Chondrocyte (in vitro differentiated cells): ENCODE measurements around the gene MED7. TPM values are rescaled to one million over a fixed set of nuclear protein-coding genes. Genes with fewer than 3 reads are reported as not detected.

Experiments
- DNase-seq: peaks from one replicate; pipeline ENCODE4 v3.0.0; 2021; ENCODE audit warnings: mixed read lengths, low spot score
- H3K27ac Mint-ChIP-seq: one replicate; pipeline ENCODE4 v1.8.0; 2021; ENCODE audit warnings: mild to moderate bottlenecking, moderate library complexity, mixed read lengths; ENCODE audit not compliant: unreplicated experiment
- H3K27me3 Mint-ChIP-seq: 2 replicates; pipeline ENCODE4 v1.8.0; 2021; ENCODE audit warnings: low read depth, mixed read lengths
- H3K36me3 Mint-ChIP-seq: 2 replicates; pipeline ENCODE4 v1.8.0; 2021; ENCODE audit warnings: low read depth, mixed read lengths
- H3K4me1 Mint-ChIP-seq: 2 replicates; pipeline ENCODE4 v1.8.0; 2021; ENCODE audit warnings: low read depth, mild to moderate bottlenecking, mixed read lengths
- H3K4me3 Mint-ChIP-seq: one replicate; pipeline ENCODE4 v1.8.0; 2021; ENCODE audit warnings: mild to moderate bottlenecking, moderate library complexity, mixed read lengths; ENCODE audit not compliant: unreplicated experiment
- H3K9me3 Mint-ChIP-seq: 2 replicates; pipeline ENCODE4 v1.8.0; 2021; ENCODE audit warnings: low read depth, mixed read lengths
- total RNA-seq: library from RNA; stranded (reverse); gene quantifications from 3 replicates; pipeline ENCODE4 v1.2.1, GENCODE V29; 2021
- TF ChIP-seq, protein P1 (sequence below): fragments of 200-600 bp; sonication (generic); IDR thresholded peaks from 2 replicates; pipeline ENCODE4 v1.5.0; 2021; ENCODE audit warnings: antibody characterized with exemption, mild to moderate bottlenecking, moderate library complexity

Gene MED7
- total RNA-seq, 1 donor from 2014 or later, result 10.4 TPM

DNA sequence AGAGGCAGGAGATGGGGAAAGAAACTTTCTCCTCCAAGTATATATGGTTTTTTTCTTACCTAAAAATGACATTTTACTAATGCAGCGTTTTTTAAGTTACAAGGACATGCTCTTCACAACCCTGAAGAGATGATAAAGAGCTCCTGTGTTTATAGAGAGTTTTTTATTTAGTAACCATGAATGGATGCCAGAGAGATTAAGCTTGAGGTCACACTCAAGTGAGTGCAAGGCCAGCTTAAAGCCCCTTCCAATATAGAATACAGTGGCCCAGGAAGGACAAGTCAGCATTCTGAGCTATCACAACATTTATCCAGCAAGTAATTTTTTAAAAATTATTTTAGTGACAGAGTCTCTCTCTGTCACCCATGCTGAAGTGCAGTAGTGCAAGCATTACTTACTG lies 27.2 kb downstream of the MED7 start:
- no peaks in the 10 kb centered on the region for H3K9me3 Mint-ChIP-seq
- no peaks in the 10 kb centered on the region for H3K4me1 Mint-ChIP-seq
- H3K27ac Mint-ChIP-seq, result no peak overlapping the region
- H3K36me3 Mint-ChIP-seq, result no peaks in the 10 kb centered on the region
- H3K27me3 Mint-ChIP-seq, result no peaks in the 10 kb centered on the region
- H3K4me3 Mint-ChIP-seq, result no peak overlapping the region
- DNase-seq, result no peak
- TF ChIP-seq, protein P1, sequence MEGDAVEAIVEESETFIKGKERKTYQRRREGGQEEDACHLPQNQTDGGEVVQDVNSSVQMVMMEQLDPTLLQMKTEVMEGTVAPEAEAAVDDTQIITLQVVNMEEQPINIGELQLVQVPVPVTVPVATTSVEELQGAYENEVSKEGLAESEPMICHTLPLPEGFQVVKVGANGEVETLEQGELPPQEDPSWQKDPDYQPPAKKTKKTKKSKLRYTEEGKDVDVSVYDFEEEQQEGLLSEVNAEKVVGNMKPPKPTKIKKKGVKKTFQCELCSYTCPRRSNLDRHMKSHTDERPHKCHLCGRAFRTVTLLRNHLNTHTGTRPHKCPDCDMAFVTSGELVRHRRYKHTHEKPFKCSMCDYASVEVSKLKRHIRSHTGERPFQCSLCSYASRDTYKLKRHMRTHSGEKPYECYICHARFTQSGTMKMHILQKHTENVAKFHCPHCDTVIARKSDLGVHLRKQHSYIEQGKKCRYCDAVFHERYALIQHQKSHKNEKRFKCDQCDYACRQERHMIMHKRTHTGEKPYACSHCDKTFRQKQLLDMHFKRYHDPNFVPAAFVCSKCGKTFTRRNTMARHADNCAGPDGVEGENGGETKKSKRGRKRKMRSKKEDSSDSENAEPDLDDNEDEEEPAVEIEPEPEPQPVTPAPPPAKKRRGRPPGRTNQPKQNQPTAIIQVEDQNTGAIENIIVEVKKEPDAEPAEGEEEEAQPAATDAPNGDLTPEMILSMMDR, result no peak

DNA sequence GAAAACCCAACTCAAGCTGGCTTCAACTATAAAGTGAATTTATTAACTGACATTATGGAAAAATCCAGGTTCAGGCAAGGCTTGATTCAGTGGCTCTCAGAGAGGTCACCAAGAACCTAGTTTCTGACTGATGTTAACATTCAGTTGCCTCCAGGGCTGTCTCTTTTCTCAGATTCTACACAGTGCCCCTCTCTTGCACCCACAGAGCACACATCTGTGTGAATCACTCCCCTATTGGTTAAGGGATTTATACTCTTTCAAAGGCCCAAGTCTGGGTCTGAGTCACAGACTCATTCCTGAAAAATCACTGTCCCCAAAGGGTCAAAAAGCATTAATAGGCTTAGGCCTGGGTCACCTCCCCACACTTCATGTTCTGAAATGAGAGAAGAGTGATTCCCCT lies 27.7 kb downstream of the MED7 start:
- TF ChIP-seq, protein P1, result no peak
- Mint-ChIP-seq H3K27ac (no peak overlapping the region), H3K27me3 (no peaks in the 10 kb centered on the region), H3K4me3 (no peak overlapping the region), H3K36me3 (no peaks in the 10 kb centered on the region), H3K9me3 (no peaks in the 10 kb centered on the region), H3K4me1 (no peaks in the 10 kb centered on the region)
- no peak for DNase-seq

DNA sequence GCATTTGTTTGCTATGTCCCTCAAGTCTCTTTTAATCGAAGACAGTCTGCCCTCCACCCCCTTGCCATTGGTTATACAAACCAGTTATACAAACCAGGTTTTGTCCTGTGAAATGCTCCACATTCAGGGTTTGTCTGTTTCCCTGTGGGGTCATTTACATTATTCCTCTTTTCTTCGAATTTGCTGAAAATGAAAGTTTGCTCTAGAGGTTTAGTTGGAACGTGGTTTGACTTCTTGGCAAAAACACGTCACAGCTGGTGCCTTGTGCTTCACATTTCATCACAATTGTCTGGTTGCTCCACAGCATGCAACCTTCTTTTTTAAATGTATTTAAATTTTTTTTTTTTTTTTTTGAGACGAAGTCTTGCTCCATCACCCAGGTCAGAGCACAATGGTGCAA lies 29.7 kb downstream of the MED7 start:
- Mint-ChIP-seq H3K36me3 (no peaks in the 10 kb centered on the region), H3K27me3 (no peaks in the 10 kb centered on the region), H3K27ac (no peak overlapping the region), H3K9me3 (no peaks in the 10 kb centered on the region), H3K4me3 (no peak overlapping the region), H3K4me1 (no peaks in the 10 kb centered on the region)
- TF ChIP-seq, protein P1, result no peak
- no peak for DNase-seq

DNA sequence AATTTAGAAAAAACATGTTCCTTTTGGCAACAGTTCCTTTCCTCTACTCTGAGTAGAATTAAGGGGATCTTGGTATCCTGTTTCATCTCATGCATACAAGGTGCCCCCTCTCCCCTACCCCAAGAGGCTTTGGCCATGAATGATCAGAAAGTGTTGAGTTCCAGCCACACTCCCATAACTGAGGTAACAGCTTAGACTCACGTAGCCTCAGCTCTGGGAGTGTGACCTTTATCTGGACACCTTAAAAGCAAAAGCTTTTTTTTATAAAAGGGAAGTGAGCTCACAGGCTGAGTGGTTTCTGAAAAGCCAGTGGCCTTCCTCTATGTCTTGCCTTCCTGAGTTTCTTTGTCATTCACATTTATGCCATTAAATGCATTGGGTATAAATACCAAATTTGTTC lies 32.9 kb downstream of the MED7 start:
- no peaks in the 10 kb centered on the region for H3K36me3 Mint-ChIP-seq
- no peak for DNase-seq
- H3K4me3 Mint-ChIP-seq, result no peak overlapping the region
- no peak overlapping the region for H3K27ac Mint-ChIP-seq
- peaks cover 10% of the 10 kb centered on the region for H3K4me1 Mint-ChIP-seq
- no peaks in the 10 kb centered on the region for H3K27me3 Mint-ChIP-seq
- TF ChIP-seq, protein P1, result no peak
- no peaks in the 10 kb centered on the region for H3K9me3 Mint-ChIP-seq

DNA sequence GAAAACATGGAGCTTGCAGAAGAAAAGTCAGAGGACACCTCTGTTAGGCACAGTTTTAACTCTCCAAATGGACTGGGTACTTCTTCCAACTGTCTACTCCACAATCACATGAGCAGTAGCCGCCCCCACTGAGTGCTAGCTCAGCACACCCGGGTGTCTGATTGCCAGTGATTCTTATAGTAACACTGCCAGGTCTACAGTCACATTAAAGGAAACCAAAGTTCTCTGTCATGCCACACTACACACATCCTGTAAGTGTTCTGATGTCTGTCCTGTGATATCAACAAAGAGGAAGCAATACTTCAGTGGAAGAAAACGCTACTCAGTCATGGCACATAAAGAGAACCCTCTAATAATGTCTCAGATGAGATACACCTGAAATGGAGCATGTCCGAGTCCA lies 33.7 kb downstream of the MED7 start, which contains the start of gene HAVCR2:
HAVCR2 (minus strand) TSS at position 69 of the 400 bp plus-strand sequence; CDS start at position 8, 61 bp downstream.
- H3K27me3 Mint-ChIP-seq, result no peaks in the 10 kb centered on the region
- DNase-seq, result no peak
- no peaks in the 10 kb centered on the region for H3K36me3 Mint-ChIP-seq
- H3K27ac Mint-ChIP-seq, result no peak within 1 kb of the TSS
- H3K4me3 Mint-ChIP-seq, result no peak within 1 kb of the TSS
- H3K9me3 Mint-ChIP-seq, result no peaks in the 10 kb centered on the region
- TF ChIP-seq, protein P1, result no peak
- H3K4me1 Mint-ChIP-seq, result peaks cover 10% of the 10 kb centered on the region
